NB4 (cell line): ENCODE data around the gene FAM50B.

Experiments
- DNase-seq: peaks from one replicate; pipeline ENCODE4 v3.0.0; 2010; ENCODE audit warnings: low read depth
- H3K4me3 ChIP-seq: one replicate; pipeline ENCODE4 v1.5.1; 2011; ENCODE audit warnings: mild to moderate bottlenecking, low read depth, low read length, moderate library complexity
- MYC ChIP-seq: IDR thresholded peaks from 2 replicates; pipeline ENCODE4 v1.6.1; 2011; ENCODE audit warnings: low read depth, low read length
- POLR2A ChIP-seq: IDR thresholded peaks from 2 replicates; pipeline ENCODE4 v1.6.1; 2011; ENCODE audit warnings: mild to moderate bottlenecking; ENCODE audit not compliant: insufficient read length; ENCODE audit errors: extremely low read depth
- TF ChIP-seq, protein P1 (sequence below): IDR thresholded peaks from one replicate; pipeline ENCODE4 v1.5.1; 2012; ENCODE audit warnings: low read depth, low read length
- TF ChIP-seq, protein P2 (sequence below): IDR thresholded peaks from 2 replicates; pipeline ENCODE4 v1.6.1; 2011; ENCODE audit warnings: low read depth, low read length

FAM50B gene, protein sequence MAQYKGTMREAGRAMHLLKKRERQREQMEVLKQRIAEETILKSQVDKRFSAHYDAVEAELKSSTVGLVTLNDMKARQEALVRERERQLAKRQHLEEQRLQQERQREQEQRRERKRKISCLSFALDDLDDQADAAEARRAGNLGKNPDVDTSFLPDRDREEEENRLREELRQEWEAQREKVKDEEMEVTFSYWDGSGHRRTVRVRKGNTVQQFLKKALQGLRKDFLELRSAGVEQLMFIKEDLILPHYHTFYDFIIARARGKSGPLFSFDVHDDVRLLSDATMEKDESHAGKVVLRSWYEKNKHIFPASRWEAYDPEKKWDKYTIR

DNA sequence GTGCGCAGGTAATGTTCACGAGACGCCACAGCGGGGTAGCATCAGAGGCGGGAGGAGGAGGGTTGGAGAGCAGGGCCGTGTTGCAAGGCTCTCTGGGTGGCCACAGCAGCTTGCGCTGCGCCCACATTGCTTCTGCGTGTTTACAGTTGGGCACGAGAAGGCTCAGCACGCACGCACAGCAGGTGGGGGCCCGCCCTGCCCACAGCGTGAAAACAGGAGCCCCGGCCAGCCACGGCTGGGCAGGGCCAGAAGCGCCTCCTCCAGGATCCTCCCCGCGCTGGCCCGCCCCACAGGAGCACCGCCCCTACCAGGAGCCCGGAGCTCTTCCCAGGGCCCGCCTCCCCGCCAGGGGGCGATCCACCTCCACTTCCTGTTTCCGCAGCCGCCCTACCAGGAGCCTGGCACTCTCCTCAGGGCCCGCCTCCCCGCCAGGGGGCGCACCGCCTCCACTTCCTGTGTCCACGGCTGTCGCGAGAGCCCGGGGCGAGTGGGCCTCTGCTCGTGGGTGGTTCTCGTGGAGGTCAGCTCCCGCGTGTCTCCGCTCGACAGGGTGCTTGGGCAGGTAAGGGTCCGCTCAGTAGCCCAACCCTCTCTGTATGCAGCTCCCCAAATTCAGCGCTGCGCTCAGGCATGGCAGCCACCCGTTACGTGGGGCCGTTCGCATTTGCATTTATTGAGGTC, at the start of gene FAM50B:
TSS of gene FAM50B (plus strand) at position 449 of the 681 bp plus-strand sequence. CDS start 439 bp downstream, outside the sequence.
- peak; percentile 94 for DNase-seq
- TF ChIP-seq, protein P1, sequence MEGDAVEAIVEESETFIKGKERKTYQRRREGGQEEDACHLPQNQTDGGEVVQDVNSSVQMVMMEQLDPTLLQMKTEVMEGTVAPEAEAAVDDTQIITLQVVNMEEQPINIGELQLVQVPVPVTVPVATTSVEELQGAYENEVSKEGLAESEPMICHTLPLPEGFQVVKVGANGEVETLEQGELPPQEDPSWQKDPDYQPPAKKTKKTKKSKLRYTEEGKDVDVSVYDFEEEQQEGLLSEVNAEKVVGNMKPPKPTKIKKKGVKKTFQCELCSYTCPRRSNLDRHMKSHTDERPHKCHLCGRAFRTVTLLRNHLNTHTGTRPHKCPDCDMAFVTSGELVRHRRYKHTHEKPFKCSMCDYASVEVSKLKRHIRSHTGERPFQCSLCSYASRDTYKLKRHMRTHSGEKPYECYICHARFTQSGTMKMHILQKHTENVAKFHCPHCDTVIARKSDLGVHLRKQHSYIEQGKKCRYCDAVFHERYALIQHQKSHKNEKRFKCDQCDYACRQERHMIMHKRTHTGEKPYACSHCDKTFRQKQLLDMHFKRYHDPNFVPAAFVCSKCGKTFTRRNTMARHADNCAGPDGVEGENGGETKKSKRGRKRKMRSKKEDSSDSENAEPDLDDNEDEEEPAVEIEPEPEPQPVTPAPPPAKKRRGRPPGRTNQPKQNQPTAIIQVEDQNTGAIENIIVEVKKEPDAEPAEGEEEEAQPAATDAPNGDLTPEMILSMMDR = peak; percentile 67
- TF ChIP-seq POLR2A = peak; percentile 25
- TF ChIP-seq, protein P2, sequence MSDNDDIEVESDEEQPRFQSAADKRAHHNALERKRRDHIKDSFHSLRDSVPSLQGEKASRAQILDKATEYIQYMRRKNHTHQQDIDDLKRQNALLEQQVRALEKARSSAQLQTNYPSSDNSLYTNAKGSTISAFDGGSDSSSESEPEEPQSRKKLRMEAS = peak; percentile 22; the same call in 1 of the 2 replicates
- peak; percentile 40; the same call in 1 of the 2 replicates for TF ChIP-seq MYC
- H3K4me3 ChIP-seq = peak within 1 kb of the TSS; percentile 49

DNA sequence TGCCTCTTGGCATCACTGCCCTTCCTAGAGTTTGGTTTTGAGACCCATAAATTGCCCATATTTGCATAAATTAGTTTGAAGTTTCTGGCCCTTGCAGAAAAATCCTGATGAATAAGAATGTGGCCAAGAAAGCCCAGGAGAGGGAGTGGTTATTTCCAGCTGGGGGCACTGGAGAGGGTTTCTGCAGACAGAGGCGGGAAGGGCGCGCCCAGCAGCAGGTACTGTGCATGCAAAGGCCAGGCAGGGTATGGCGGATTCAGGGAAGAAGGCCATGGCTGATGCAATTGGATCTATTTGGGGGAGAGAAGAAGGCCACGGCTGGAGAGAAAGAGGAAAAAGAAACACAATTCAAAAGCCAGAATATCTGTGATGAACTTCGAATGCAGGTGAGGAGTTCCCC, 49.5 kb upstream of the FAM50B start:
- TF ChIP-seq, protein P1 = no peak
- TF ChIP-seq MYC (no peak), POLR2A (no peak)
- TF ChIP-seq, protein P2 = no peak
- H3K4me3 ChIP-seq = no peak overlapping the region
- no peak for DNase-seq

DNA sequence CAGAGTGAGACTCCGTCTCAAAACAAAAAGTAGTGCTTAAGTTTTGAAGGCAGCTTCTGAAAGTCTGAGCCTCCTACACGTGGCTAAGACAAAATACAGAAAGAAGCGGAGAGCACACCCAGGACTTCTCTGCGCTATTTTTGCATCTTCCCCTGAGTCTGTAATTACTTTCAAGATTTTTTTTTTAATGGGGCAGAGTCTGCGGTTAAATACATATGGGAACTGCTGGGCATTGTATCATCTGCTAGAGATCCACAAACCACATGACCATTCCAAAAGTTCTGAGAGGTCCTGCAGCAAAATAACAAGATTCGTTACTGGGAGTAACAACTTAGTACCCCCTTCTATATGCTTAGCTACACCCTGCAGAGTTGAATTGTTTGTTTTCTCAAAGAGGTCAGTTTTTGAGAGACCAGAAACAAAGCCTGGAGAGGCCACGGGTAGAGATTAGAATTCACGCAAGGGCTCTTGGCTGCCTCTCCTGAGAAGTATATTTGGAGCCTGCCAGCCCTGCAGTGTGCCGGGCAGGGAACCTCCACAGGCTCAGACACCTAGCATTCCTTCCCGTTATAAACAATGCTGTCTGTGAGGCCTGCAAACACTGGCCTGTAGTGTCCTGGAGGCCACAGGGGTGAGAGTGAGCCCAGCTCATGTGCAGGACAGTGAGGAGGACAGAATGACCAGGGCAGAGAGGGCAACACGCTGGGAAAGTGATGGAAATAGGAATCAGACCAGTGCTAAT, 48.2 kb upstream of the FAM50B start:
- TF ChIP-seq, protein P2 = no peak
- TF ChIP-seq, protein P1 = no peak
- TF ChIP-seq MYC (no peak), POLR2A (no peak)
- no peak for DNase-seq
- no peak overlapping the region for H3K4me3 ChIP-seq

DNA sequence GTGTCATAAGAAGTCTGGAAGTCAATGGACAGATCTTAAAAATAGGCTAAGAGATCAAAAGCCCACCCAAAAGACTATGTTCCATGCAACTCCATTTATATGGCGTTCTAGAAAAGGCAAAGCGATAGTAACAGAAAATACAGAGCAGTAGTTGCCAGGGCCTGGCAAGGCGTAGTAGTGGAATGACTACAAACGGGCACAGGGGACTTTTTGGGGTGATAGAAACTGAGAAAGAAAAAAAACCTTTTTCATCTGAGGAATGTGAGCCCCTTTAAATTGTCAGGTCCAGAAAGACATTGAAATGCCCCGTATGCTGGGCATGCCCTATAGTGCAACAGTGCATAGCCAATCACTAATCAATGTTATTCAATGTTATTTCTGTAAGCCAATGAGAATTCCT, 47.2 kb upstream of the FAM50B start:
- DNase-seq = no peak
- TF ChIP-seq MYC (no peak), POLR2A (no peak)
- TF ChIP-seq, protein P2 = no peak
- TF ChIP-seq, protein P1 = no peak
- no peak overlapping the region for H3K4me3 ChIP-seq

DNA sequence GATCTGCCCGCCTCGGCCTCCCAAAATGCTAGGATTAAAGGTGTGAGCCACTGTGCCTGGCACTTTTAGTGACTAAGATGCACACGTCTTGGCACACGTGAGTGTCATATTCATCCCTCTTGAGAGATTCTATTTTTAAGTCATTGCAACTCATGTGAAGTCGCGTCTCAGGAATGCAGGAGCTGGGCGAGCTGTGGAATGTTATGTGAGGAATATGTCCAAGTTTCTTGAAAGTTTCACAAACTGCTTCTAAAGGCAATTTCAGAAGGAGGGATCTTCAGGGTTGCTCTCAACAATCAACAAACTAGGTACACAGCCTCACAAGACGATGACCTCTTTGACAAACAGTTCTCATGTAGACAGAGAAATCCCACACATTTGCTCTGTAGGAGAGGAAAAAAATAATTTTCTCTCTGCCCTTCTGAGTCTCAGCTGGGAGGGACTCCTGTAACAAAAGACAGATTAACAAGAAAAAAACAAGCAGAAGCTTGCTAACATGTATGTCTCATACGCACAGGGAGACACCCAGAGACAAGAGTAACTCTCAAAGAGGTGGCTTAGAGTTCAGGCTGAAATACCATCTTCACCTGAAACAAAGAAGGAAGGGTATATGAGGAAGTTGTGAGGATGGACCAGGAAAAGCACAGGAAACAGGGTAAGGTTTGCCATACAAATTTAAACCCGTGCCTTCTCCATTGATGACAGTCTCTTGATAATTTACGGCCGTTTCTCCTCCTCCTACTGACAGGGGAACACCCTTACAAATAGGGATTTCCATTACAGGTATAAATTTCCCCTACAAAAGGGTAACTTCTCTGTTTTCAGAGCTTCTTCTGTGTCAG, 45.3 kb upstream of the FAM50B start:
- DNase-seq = no peak
- H3K4me3 ChIP-seq = no peak overlapping the region

More for the DNA sequence above, 45.3 kb upstream of the FAM50B start:
- TF ChIP-seq POLR2A (no peak), MYC (no peak)
- TF ChIP-seq, protein P1 = no peak
- TF ChIP-seq, protein P2 = no peak
